IMR-90 (cell line): ENCODE data around the gene HSPA12A. TPM values are rescaled to one million over a fixed set of nuclear protein-coding genes. Genes with fewer than 3 reads are reported as not detected.

Source experiments
- ATAC-seq: fragments of 200-7000 bp; cut with Tn5 transposase; 2 replicates; pipeline ENCODE4 v1.9.1; 2020; ENCODE audit warnings: low read depth, mild to moderate bottlenecking, moderate library complexity
- BruUV-seq: library from RNA; stranded (reverse); fragments of 400-500 nt; replicated peaks from 2 replicates; lab custom pipeline; 2021; lab: Mats Ljungman, UMichigan
- CTCF ChIA-PET: fragments of 300-600 bp; formaldehyde crosslinking; extraction: SDS; loops from one replicate; lab custom pipeline; 2021; ENCODE audit warnings: antibody characterized with exemption; lab: Yijun Ruan, JAX
- POLR2A ChIA-PET: fragments of 300-600 bp; sonication (Branson Sonifier 250); formaldehyde crosslinking; loops from one replicate; lab custom pipeline; 2022; ENCODE audit warnings: antibody characterized with exemption; ENCODE audit not compliant: unreplicated experiment; lab: Charles Lee
- DNase-seq: peaks from one replicate; pipeline ENCODE4 v3.0.0; 2013
- H2AFZ ChIP-seq: replicated peaks from 2 replicates; pipeline ENCODE3; 2013; ENCODE audit warnings: low read length, mild to moderate bottlenecking; ENCODE audit not compliant: poor library complexity
- H2AK5ac ChIP-seq: 2 replicates; pipeline ENCODE4 v1.6.1; 2013; ENCODE audit warnings: low read depth, low read length, inconsistent platforms
- H2AK9ac ChIP-seq: replicated peaks from 2 replicates; pipeline ENCODE3; 2013; ENCODE audit warnings: mild to moderate bottlenecking, low read depth, low read length, moderate library complexity; ENCODE audit not compliant: poor library complexity
- H2BK120ac ChIP-seq: 2 replicates; pipeline ENCODE4 v1.6.1; 2013; ENCODE audit warnings: low read depth, low read length, inconsistent platforms
- H2BK15ac ChIP-seq: 3 replicates; pipeline ENCODE4 v1.6.1; 2013; ENCODE audit warnings: low read depth, low read length, inconsistent platforms
- H2BK20ac ChIP-seq: 2 replicates; pipeline ENCODE4 v1.6.1; 2013; ENCODE audit warnings: low read depth, mild to moderate bottlenecking, inconsistent platforms, low read length, moderate library complexity
- H2BK5ac ChIP-seq: 2 replicates; pipeline ENCODE4 v1.6.1; 2013; ENCODE audit warnings: mild to moderate bottlenecking, low read depth, low read length, inconsistent platforms; ENCODE audit not compliant: poor library complexity, severe bottlenecking
- H3K14ac ChIP-seq: replicated peaks from 2 replicates; pipeline ENCODE4 v1.6.1; 2013; ENCODE audit warnings: low read depth, low read length, inconsistent platforms
- H3K18ac ChIP-seq: 2 replicates; pipeline ENCODE4 v1.6.1; 2013; ENCODE audit warnings: low read depth, low read length, control low read depth
- H3K23ac ChIP-seq: 2 replicates; pipeline ENCODE4 v1.6.1; 2013; ENCODE audit warnings: low read depth, low read length, inconsistent platforms
- H3K27ac ChIP-seq: 2 replicates; pipeline ENCODE4 v1.5.1; 2013; ENCODE audit warnings: mild to moderate bottlenecking, control low read depth, low read length; ENCODE audit not compliant: insufficient read depth
- H3K27me3 ChIP-seq: 2 replicates; pipeline ENCODE4 v1.6.1; 2013; ENCODE audit warnings: low read length; ENCODE audit not compliant: control insufficient read depth, insufficient read depth
- H3K36me3 ChIP-seq: 2 replicates; pipeline ENCODE4 v1.6.1; 2013; ENCODE audit warnings: low read length, mixed read lengths; ENCODE audit not compliant: control insufficient read depth, insufficient read depth
- H3K4ac ChIP-seq: 2 replicates; pipeline ENCODE4 v1.6.1; 2013; ENCODE audit warnings: low read depth, low read length, inconsistent platforms
- H3K4me1 ChIP-seq: 2 replicates; pipeline ENCODE4 v1.6.1; 2013; ENCODE audit warnings: low read length, mixed read lengths; ENCODE audit not compliant: control insufficient read depth, insufficient read depth
- H3K4me2 ChIP-seq: 2 replicates; pipeline ENCODE4 v1.6.1; 2013; ENCODE audit warnings: low read depth, mild to moderate bottlenecking, control low read depth, low read length, moderate library complexity
- H3K4me3 ChIP-seq: 2 replicates; pipeline ENCODE4 v1.5.1; 2013; ENCODE audit warnings: low read depth, mild to moderate bottlenecking, control low read depth, low read length, moderate library complexity; ENCODE audit not compliant: insufficient read depth
- H3K56ac ChIP-seq: 2 replicates; pipeline ENCODE4 v1.6.1; 2013; ENCODE audit warnings: low read length, inconsistent platforms; ENCODE audit not compliant: insufficient read depth; ENCODE audit errors: extremely low read depth
- H3K79me1 ChIP-seq, 2 experiments: 2 replicates each; pipeline ENCODE4 v1.6.1; 2013; ENCODE audit warnings: low read length in 2 of 2, inconsistent platforms in 1 of 2, low read depth in 1 of 2
- H3K9ac ChIP-seq: 2 replicates; pipeline ENCODE4 v1.6.1; 2013; ENCODE audit warnings: low read depth, low read length, control low read depth
- H3K9me1 ChIP-seq: 2 replicates; pipeline ENCODE4 v1.6.1; 2013; ENCODE audit warnings: low read length, inconsistent platforms; ENCODE audit not compliant: insufficient read depth
- H3K9me3 ChIP-seq: 2 replicates; pipeline ENCODE4 v1.6.1; 2013; ENCODE audit warnings: low read length; ENCODE audit not compliant: control insufficient read depth, insufficient read depth
- H4K20me1 ChIP-seq: 2 replicates; pipeline ENCODE4 v1.6.1; 2013; ENCODE audit warnings: low read length, inconsistent platforms; ENCODE audit not compliant: insufficient read depth
- H4K5ac ChIP-seq: 2 replicates; pipeline ENCODE4 v1.6.1; 2013; ENCODE audit warnings: mild to moderate bottlenecking, low read depth, low read length, control low read depth
- H4K8ac ChIP-seq, 2 experiments: 2 replicates each; pipeline ENCODE4 v1.6.1; 2013; ENCODE audit warnings: low read depth in 2 of 2, low read length in 2 of 2, control low read depth in 1 of 2, inconsistent platforms in 1 of 2
- H4K91ac ChIP-seq: 2 replicates; pipeline ENCODE4 v1.6.1; 2013; ENCODE audit warnings: low read depth, low read length, inconsistent platforms; ENCODE audit not compliant: insufficient read depth
- BHLHE40 ChIP-seq: fragments of 150-350 bp; IDR thresholded peaks from 2 replicates; pipeline ENCODE4 v1.6.1; 2016; ENCODE audit warnings: mild to moderate bottlenecking, low read depth, low read length
- CEBPB ChIP-seq: IDR thresholded peaks from 2 replicates; pipeline ENCODE4 v1.6.1; 2012; ENCODE audit warnings: low read depth, low read length, improper control_type of control experiment
- MAZ ChIP-seq: IDR thresholded peaks from 2 replicates; pipeline ENCODE4 v1.6.1; 2012; ENCODE audit warnings: low read depth, mild to moderate bottlenecking, low read length, improper control_type of control experiment, moderate library complexity, borderline replicate concordance
- NFE2L2 ChIP-seq: fragments of 150-350 bp; IDR thresholded peaks from 2 replicates; pipeline ENCODE4 v1.6.1; 2016; ENCODE audit warnings: low read depth, mild to moderate bottlenecking, low read length
- RCOR1 ChIP-seq: IDR thresholded peaks from 2 replicates; pipeline ENCODE4 v1.6.1; 2012; ENCODE audit warnings: mild to moderate bottlenecking, low read length, improper control_type of control experiment; ENCODE audit not compliant: insufficient replicate concordance
- RFX5 ChIP-seq: IDR thresholded peaks from 2 replicates; pipeline ENCODE4 v1.8.0; 2012; ENCODE audit warnings: low read depth, mild to moderate bottlenecking, low read length, moderate library complexity
- SMC3 ChIP-seq: fragments of 150-350 bp; IDR thresholded peaks from 2 replicates; pipeline ENCODE4 v1.6.1; 2016; ENCODE audit warnings: low read depth, mild to moderate bottlenecking, antibody characterized with exemption, low read length, moderate library complexity
- WGBS, 2 experiments: methylation state at CpG; one replicate each; pipeline versions ENCODE4 v1.1.5 to v1.1.7; 2013; ENCODE audit warnings: missing lambda C conversion rate in 2 of 2; ENCODE audit not compliant: insufficient read length in 1 of 2; ENCODE audit errors: extremely low coverage in 2 of 2; 5-methylcytosine and 5-hydroxymethylcytosine counted together
- dilution Hi-C: fragments of 300-500 bp; cut with HindIII; formaldehyde crosslinking; loops from one replicate; pipeline ENCODE4 v1.14.3; 2018; ENCODE audit warnings: low sequenced_read_pairs; ENCODE audit not compliant: unreplicated experiment
- in situ Hi-C: fragments of 300-500 bp; cut with MboI; formaldehyde crosslinking; loops from 3 replicates; pipeline ENCODE4 v1.14.3; 2019; ENCODE audit warnings: low sequenced_read_pairs, inconsistent platforms, mixed read lengths
- intact Hi-C: fragments of 100-400 bp; cut with micrococcal nuclease; formaldehyde crosslinking; loops from 2 replicates; pipeline ENCODE4 v1.10.0; 2022
- polyA plus RNA-seq, 3 experiments: library from polyadenylated mRNA; depleted of rRNA; stranded (reverse); fragments of >200 nt; gene quantifications; 2 replicates each; pipeline ENCODE4 v1.2.3, GENCODE V29; 2012; ENCODE audit warnings: low replicate concordance in 1 of 3
- total RNA-seq: library from RNA; depleted of rRNA; stranded (reverse); fragments of >200 nt; gene quantifications from 2 replicates; pipeline ENCODE4 v1.2.3, GENCODE V29; 2012
- TF ChIP-seq, protein P1 (sequence below): fragments of 150-350 bp; IDR thresholded peaks from 2 replicates; pipeline ENCODE4 v1.6.1; 2016; ENCODE audit warnings: low read depth, mild to moderate bottlenecking, low read length, moderate library complexity, borderline replicate concordance
- TF ChIP-seq, protein P2 (sequence below): conservative IDR thresholded peaks from 2 replicates; pipeline ENCODE4 v1.5.1; 2012; ENCODE audit warnings: mild to moderate bottlenecking, low read depth, low read length, improper control_type of control experiment

The HSPA12A gene
- total and polyA plus RNA-seq, 2 of the 4 experiments (the other 2 are of a cell fraction) = 16.1 to 16.7 TPM

DNA sequence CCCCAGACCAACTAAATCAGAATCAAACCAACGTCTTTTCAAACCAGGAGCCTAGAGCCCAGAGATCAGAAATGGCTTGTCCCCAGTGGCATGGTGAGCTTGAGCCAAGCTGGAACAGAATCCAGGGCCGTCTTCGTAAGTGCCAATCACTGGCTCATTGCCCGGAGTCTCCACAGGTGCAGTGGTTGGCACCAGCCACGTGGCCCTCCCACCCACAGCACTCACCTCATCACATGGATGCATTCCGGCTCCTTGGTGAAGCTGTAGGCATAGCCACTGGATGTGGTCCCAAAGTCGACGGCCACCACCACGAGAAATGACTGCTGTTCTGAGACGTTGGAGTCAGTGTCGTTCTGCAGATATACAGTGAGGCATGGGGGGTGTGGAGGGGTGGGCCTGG lies 37.4 kb downstream of the HSPA12A start:
- no peak overlapping the region for H2BK120ac ChIP-seq
- dilution Hi-C loops (no loop called here), intact Hi-C loops (no loop called here)

More for the DNA sequence above, 37.4 kb downstream of the HSPA12A start:
- Histone ChIP-seq H3K4me1 (peaks cover 6% of the 10 kb centered on the region), H3K4me3 (no peak overlapping the region), H3K9me1 (peaks cover 14% of the 10 kb centered on the region), H2BK5ac (no peak overlapping the region), H3K56ac (no peak overlapping the region), H3K36me3 (peaks cover 6% of the 10 kb centered on the region; the same call in 1 of the 2 replicates), H3K4me2 (no peak overlapping the region), H2AK5ac (no peak overlapping the region), H4K8ac (no peak overlapping the region), H3K23ac (no peak overlapping the region), H2BK15ac (no peak overlapping the region), H3K9me3 (no peaks in the 10 kb centered on the region), H4K20me1 (peaks cover 4% of the 10 kb centered on the region; the same call in 1 of the 2 replicates), H3K9ac (no peak overlapping the region), H2AFZ (no peak overlapping the region), H3K27ac (no peak overlapping the region), H3K4ac (no peak overlapping the region), H4K91ac (no peak overlapping the region), H3K14ac (no peak overlapping the region), H3K27me3 (no peaks in the 10 kb centered on the region), H4K5ac (no peak overlapping the region), H3K18ac (no peak overlapping the region), H2BK20ac (no peak overlapping the region), H3K79me1 (peaks cover 10 to 24% of the 10 kb centered on the region in 2 experiments), H2AK9ac (no peak overlapping the region)
- WGBS, 2 experiments = 97% methylated on average over 5 of the region's 11 CpGs; no CpG with 5 or more reads in 1 of the 2 experiments
- DNase-seq = no peak
- in situ Hi-C loops = no loop called here
- no peak for ATAC-seq
- POLR2A ChIA-PET = no interaction called here
- BruUV-seq = no TSS peak
- TF ChIP-seq CEBPB = no peak
- TF ChIP-seq, protein P1, sequence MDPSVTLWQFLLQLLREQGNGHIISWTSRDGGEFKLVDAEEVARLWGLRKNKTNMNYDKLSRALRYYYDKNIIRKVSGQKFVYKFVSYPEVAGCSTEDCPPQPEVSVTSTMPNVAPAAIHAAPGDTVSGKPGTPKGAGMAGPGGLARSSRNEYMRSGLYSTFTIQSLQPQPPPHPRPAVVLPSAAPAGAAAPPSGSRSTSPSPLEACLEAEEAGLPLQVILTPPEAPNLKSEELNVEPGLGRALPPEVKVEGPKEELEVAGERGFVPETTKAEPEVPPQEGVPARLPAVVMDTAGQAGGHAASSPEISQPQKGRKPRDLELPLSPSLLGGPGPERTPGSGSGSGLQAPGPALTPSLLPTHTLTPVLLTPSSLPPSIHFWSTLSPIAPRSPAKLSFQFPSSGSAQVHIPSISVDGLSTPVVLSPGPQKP = no peak
- TF ChIP-seq SMC3 = no peak
- no peak for TF ChIP-seq RFX5
- TF ChIP-seq MAZ = no peak
- TF ChIP-seq, protein P2, sequence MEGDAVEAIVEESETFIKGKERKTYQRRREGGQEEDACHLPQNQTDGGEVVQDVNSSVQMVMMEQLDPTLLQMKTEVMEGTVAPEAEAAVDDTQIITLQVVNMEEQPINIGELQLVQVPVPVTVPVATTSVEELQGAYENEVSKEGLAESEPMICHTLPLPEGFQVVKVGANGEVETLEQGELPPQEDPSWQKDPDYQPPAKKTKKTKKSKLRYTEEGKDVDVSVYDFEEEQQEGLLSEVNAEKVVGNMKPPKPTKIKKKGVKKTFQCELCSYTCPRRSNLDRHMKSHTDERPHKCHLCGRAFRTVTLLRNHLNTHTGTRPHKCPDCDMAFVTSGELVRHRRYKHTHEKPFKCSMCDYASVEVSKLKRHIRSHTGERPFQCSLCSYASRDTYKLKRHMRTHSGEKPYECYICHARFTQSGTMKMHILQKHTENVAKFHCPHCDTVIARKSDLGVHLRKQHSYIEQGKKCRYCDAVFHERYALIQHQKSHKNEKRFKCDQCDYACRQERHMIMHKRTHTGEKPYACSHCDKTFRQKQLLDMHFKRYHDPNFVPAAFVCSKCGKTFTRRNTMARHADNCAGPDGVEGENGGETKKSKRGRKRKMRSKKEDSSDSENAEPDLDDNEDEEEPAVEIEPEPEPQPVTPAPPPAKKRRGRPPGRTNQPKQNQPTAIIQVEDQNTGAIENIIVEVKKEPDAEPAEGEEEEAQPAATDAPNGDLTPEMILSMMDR = no peak
- no peak for TF ChIP-seq RCOR1
- no peak for TF ChIP-seq NFE2L2
- no peak for TF ChIP-seq BHLHE40
- CTCF ChIA-PET = no interaction called here
